ENCODE data around the gene COL16A1.
"Not testable (repeated sequence)": the region's sequence is repeated elsewhere in the genome, so short reads cannot be mapped to it uniquely, and the experiment has no call there.

The COL16A1 gene

DNA sequence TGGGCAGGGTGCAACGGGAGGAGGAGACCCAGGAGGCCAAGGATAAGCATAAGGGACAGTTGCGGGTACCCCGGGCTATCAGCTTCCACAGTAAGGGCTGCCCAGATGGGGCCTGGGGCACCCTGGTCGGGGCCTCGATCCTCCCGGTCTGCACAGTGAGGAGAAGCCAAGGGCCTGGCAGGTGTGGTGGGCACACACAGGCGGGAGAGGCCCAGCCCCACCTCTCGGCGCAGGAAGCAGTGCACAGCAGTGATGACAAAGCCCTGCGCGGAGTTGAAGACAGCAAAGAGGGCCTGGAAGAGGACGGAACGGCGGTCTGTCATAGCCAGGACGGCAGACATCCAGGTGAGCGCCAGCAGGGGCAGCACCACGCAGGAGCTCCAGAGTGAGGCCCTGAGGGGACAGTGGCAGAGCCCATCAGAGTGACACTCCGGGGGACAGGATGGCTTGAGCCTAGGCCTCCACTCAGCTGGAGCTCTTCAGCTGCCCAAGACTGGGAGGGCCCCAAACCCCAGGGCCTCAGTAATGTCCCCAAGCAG is 29.0 kb upstream of the COL16A1 start:
- DNase-seq (ENCODE audit: low read depth) = no peak

DNA sequence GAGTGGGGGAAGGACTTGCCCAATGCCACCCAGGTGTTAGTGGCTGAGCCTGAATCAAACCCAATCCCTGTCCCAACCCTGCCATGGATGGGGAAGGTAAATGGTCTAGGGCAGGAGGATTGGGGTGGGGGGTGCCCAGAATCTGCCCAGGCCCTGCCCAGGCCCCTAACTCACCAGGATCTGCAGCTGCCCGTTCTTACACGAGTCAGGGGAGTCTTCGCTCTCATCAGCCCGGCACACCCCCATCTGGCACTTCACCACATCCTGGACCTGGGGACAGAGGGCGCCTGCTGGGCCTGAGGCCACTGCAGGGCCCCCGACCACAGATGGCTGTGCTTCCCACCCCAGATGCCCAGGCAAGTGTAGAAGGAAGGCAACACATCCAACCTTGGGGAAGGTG is 28.5 kb upstream of the COL16A1 start:
- no peak for DNase-seq (ENCODE audit: low read depth)

DNA sequence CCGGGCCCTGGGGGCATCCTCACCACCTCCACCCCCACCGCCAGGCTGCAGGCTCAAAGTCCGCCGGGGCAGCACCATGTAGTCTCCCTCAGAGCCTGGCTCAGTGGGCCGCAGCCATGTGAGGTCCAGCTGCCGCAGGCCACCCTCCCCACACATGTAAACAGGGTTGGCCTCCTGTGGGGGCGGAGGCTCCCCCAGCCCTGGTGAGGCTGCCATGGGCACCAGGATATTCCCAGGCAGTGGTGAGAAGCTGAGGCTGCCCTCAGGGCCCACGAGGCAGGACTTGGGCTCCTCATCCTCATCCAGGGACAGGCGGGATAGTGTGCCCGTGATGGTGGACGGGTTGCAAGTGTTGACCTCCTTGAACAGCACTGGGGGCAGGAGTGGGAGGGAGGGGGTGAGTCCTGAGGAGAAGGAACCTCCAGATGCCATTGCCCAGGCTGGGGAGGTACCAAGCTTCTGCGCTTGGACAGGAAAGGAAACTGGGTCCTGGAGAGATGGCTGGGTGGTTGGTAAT is 27.3 kb upstream of the COL16A1 start:
- no peak for DNase-seq (ENCODE audit: low read depth)

DNA sequence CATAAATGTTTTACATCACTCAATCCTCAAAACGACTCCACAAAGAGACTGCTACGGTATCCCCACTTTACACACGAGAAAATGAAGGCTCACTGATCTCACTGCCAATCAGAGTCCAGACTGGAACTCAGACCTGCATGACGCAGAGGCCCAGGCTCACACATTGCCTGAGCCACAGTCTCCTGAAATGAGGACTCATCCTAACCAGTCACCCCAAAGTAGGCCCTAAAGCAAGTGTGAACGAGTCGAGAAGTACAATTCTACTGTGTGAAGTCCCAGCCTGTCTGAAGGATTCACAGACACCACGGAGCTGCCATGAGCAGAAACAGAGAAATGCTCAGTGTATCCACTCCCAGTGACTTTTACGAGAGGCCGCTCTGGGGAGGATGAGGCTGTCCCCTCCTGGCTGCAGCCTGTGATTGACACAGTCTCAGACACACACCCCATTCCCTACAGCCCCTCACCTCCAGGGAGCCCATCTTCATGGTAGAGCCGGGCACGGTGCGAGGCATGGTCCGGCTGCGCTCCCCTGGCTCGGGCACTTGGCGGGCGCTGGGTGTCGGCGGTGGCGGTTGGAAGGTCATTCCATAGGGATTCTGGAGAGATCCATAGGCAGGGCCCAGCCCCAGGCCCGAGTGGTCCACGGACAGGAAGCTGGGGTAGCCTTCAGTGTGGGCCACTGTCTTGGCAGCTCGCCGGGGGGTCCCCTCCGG is 26.7 kb upstream of the COL16A1 start:
- DNase-seq (ENCODE audit: low read depth) = no peak

DNA sequence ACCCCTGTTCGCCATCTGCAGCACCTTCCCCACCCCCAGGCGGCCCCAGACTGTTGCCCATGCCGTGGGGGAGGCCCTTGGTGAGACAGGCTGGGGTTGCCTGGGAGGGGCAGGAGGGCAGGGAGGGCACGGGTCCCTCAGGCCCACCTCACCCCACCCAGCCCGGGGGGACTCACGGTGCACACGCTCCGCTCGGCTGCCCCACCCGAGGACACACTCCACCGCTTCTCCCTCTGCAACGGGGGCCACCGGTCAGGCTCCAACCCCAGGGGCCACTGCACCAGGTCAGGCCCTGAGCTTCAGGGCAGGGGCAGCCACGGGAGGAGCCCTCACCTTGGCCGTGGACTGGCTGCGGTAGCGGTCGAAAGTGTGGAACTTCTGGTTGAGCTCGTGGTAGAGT is 24.0 kb upstream of the COL16A1 start:
- no peak for DNase-seq (ENCODE audit: low read depth)

DNA sequence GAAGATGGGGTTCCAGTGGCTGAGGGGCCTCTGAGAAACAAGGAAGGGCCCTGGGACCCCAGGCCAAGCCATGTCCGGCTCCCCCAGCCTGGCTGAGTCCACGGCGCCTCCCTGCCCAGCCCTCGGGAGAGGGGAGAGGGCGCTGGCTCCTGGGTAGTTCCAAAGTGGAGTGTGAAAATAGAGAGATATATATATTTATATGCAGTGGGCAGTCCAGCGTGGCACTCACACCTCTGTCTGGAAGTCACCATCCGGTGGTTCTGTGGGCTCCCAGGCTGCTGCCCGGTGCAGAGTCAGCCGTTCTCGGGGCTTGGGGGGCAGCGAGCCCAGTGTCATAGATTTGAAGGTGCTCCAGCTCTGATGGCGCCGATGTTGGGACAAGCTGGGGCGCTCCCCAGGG is 23.4 kb upstream of the COL16A1 start:
- DNase-seq (ENCODE audit: low read depth) = no peak

DNA sequence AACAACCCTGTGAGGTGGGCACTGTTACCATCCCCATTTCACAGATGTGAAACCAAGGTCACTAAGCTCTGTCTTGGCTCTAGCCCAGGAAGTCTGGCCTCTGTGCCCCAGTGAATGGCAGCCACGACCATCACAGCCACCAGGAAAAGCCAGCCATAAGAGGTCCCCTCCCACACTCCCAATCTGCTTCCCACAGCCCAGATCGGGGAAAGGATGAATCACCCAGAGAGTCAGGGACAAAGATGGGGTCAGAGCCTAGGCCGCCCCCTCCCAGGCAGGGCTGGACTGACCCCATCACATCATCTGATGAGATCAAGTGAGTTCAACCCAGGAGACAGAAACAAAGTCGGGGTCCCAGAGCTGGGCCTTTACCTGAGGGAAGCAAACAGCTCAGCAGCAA is 22.9 kb upstream of the COL16A1 start:
- DNase-seq (ENCODE audit: low read depth) = no peak

DNA sequence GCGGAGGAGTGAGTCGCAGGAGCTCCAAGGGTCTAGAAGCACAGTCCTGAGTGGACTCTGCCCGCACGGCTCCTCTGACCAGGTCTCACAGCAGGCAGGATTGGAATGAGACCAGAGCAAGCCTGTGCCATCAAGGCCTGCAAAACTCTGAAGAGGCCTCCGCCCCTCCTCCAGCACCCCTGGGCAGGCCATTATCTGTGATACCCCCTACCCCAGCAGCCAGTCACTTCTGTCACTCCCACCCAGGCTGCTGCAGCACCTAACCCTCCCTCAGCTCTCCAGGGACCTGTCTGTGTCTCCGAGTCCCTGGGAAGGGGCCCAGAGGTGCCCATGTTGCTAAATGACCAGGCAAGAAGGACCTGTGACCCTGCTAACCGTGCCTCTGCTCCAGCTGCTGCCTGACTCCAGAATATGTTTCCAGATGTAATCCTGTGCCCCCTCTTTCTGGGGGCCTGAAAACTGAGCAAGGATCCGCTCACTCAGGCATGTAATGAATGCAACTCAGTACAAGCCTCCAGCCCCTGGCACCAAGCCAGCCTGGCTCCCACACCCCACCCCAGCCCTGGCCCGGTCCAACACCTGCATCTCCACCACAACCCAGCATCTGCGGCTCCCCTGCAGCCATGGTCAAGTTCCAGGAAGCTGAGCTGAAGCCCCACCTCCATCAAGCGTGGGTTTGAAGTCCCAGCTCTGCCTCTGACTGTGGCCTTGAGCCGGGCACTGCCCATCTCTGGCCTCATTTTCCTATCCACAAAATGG is 22.1 kb upstream of the COL16A1 start:
- no peak for DNase-seq (ENCODE audit: low read depth)

DNA sequence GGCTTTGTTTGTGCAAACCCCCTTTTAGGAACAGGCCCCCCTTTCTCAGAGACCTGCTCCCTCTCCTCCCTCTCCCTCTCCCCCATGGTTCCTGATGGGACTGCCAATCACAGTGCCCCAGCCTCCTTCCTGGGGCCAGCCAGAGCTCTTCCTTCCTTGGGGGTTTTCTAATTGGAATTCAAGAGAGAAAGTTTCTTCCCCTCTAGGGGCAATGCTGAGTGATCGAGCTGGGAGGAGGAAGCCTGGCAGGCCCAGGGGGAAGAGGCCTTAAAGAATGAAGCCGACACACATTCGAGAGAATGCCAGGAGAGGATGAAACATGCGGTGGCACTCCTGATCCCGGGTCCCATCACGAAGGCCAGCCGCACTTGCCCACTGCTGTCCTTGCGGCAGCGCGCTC is 21.3 kb upstream of the COL16A1 start:
- no peak for DNase-seq (ENCODE audit: low read depth)

DNA sequence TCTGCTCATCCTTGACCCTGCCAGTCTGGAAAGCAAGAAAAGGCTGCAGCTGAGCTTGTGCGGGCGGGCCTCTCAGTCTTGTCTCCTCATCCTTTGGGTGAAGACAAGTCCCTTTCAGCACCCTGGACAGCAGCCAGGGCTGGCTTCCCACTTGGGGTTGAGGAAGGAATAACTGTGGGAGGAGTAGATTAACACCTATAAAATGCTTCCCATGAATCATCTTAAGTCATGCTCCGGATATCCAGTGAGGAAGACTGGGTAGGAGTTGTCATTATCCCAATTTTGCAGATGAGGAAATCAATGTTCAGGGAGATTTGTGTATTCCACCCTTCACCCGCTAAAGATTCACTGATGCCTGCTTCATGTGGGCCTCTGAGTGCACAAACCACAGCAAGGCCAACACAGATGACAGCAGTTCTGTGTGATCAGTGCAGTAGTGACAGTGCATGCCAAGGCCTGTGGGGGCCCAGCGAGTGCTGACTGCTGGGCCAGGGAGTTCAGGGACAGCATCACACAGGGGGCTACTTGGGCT is 20.1 kb upstream of the COL16A1 start:
- peak; percentile 57 for DNase-seq (ENCODE audit: low read depth)

DNA sequence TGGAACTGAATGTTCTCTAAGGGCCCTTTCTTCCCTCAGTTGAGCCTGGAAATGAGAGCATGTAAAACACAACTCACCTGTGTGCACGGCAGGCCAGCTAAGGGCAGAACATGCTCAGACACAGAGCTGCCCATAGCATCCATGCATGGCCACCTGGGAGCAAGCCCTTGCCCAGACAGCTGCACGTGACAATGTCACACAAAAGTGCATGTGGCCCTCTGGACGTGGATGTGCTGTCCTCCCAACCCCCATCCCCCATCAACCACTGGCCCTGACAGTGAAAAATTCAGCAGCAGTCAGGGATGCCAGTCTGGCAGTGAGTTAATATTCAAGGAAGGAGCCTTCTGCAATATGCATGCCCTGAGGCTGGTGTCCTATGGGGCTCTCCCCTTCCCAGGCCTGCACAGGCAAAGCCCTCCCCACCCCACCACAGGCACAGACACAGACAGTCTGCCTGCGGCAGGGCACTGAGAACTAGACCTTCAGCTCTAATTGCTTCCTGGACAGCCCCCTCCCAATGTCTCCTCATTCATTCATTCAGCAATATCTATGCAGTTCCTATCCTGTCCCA is 14.6 kb upstream of the COL16A1 start:
- no peak for DNase-seq (ENCODE audit: low read depth)

DNA sequence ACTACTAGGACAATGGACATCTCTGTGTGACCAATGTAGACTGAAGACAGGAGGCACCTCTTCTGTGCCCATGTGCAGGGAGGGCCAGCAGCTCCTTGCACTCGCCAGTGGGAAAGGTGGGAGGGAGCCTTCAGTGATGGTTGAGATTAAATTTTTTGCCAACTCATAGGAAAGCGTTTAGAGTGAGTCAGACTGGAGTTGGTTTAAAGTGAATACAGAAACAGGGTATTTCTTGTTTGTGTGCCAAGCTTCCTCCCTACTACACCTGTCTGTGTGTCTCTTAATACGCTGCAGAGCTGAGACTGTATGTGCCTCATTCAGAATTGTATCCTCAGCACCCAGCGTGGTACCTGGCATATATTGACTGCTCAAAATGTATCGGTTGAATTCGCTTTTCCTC is 13.5 kb upstream of the COL16A1 start:
- no peak for DNase-seq (ENCODE audit: low read depth)

DNA sequence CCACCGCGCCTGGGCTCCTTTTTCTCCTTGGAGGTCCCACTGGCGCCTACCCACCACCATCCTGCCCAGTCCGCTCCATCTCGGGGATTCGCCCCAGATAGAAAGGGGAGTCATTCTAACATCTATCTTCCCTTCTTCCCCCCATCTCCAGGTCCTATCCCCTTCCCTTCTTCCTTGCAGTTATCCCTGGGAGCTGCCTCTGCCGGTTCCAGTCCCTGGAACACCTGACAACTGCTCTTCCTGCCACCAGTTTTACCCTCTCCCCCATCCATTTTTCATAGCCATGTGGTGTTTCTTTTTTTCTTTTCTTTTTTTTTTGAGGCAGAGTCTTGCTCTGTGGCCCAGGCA is 12.0 kb upstream of the COL16A1 start:
- DNase-seq (ENCODE audit: low read depth) = no peak

DNA sequence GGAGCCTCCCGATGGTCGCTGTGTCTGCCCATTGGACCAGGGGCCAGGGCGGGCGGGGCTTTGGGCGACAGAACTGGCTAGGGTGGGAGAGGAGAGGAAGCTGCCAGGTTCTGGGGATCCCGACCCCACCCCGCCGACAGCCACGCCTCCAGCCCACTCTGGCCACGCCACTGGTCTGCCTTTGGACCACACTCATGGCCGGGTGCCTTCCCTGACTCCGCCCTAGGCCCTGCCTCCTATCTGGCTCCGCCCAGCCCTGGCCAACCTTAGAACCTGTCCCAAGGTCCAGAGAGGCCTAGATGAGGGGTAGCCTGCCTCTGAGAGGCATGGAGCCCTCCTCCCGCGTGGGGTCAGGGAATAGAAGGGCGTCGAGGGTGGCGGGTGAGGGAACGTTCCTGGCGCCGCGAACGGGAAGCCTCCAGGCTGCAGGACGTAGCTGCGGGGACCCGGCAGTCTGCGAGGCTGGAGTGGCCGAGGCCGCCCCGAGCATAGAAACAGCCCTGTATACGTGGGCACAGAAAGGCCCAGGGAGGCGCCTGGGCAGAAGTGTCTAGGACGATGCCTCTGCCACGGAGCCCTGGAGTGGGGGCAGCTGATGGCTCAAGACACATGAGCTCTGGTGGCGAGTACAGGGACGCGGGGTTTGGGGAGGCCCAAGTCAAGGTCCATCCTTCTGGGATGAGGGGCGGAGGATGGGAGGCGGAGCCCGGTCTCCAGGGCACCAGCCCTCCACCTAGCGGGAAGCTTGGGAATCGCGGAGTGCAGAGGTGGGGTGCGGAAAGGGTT is 11.5 kb upstream of the COL16A1 start:
- peak; percentile 95 for DNase-seq (ENCODE audit: low read depth)

DNA sequence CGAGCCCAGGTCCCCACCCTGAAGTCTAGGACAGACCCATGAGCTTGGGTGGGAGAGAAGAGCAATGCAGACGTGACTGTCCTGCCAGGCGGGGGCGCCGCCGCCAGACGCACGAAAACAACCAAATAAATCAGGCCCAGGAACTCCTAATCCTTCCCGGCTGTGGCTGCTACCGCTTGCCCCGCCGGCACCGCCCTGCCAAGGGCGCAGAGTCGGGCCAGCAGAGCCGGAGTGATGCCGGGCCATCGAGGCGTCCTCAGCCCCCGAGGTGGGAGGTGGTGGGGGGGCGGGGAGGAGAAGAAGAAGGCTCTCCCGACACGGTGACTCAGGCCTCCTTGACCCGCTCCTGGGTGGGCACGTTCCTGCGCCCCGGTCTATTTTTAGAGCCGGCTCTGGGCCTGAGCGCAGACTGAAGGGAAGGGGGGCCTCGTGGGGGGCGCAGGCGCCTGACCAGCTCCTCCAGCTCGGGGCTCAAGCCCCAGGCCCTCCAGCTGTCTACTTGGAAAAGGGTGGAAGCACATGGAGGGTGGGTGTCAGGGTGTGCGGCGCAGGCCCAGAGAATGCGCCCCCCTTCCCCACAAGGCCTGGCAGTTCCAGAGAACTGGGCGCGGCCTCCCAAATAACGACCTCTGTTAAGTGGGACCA is 10.7 kb upstream of the COL16A1 start:
- peak; percentile 78 for DNase-seq (ENCODE audit: low read depth)

DNA sequence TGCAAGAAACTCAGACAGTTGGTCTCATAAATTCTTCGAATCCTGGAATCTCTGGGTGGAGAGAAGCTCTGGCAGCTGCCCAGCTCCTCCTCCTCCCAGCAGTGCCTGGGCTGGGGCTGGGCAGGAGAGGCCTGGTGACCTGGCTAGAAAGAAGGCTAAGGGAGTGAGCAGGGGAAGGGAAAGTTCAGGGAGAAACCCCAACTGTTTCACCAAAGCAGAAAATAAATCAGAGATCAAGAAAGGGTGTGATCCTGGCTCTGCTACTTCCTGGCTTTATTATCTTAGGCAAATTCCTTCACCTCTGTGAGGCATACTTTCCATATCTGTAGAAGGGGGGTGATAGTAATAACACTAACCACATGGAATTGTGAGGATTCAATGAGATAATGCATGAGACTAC is 8.8 kb upstream of the COL16A1 start:
- peak; percentile 92 for DNase-seq (ENCODE audit: low read depth)

DNA sequence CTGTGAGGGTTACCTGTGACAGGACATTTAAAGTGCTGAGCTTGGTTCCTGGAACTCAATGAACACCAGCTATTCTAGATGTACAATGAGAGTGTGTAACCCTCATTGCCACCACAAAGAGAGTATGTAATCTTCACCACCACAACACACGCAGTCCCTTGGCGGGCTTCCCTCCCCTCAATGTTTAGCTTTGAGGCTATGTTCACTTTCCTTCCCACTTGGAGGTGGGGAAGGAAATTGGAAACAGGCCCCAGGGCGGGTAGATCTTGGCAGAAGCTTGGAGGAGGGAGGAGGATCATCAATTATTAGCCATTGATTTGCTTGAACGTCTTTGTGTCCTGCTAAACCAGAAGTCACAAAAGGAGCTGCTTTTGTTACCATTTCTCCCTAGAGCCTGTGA is 8.3 kb upstream of the COL16A1 start:
- DNase-seq (ENCODE audit: low read depth) = peak; percentile 52

DNA sequence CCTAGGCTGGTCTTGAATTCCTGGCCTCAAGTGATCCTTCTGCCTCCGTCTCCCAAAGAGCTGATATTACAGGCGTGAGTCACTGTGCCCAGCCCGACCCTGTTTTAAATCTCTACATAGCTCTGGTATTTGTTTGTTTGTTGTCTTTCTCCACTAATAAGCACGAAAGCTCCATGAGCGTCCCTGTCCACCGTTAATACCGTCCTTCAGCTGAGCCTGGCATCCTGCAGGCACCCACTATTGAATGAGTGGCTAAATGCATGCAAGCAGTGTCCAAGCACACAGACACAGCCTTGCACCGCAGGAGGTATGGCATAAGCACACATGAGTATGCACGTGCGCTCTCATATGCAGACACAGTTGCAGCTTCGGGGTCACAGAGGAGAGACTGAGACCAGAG is 4.5 kb upstream of the COL16A1 start:
- DNase-seq (ENCODE audit: low read depth) = peak; percentile 50

DNA sequence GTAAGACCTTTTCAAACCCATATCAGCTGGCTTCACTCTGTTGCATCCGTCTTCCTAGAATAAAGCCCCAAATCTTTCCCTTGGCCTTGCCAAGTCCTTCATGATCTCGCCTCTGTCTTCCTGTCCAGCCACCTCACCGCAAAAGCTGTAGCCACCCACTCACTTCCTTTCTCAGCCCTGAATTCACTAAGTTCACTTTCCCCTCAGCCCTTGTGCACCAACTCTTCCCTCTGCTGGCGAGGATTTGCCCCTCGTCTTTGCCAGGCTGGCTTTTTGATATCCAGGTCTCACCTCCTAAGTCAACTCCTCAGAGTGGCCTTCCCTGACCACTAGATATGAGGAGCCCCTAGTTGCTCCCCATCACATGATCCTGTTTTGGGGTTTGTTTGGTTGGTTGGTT is 3.9 kb upstream of the COL16A1 start:
- DNase-seq (ENCODE audit: low read depth) = peak; percentile 89

DNA sequence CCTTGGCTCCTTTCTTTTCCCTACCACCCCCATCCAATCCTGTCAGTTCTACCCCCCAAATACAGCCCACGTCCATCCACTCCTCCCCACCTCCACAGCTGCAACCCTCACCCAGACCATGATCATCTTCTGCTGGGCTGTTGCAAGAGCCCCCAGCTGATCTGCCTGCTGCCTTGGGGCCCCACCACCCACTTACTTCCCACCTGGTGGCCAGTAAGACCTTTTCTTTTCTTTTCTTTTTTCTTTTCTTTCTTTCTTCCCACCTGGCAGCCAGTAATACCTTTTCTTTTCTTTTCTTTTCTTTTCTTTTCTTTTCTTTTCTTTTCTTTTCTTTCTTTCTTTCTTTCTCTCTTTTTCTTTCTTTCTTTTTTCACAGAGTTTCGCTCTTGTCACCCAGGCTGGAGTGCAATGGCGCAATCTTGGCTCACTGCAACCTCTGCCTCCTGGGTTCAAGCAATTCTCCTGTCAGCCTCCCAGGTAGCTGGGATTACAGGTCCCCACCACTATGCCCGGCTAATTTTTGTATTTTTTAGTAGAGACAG is 3.3 kb upstream of the COL16A1 start:
- DNase-seq (ENCODE audit: low read depth) = not testable (repeated sequence)

DNA sequence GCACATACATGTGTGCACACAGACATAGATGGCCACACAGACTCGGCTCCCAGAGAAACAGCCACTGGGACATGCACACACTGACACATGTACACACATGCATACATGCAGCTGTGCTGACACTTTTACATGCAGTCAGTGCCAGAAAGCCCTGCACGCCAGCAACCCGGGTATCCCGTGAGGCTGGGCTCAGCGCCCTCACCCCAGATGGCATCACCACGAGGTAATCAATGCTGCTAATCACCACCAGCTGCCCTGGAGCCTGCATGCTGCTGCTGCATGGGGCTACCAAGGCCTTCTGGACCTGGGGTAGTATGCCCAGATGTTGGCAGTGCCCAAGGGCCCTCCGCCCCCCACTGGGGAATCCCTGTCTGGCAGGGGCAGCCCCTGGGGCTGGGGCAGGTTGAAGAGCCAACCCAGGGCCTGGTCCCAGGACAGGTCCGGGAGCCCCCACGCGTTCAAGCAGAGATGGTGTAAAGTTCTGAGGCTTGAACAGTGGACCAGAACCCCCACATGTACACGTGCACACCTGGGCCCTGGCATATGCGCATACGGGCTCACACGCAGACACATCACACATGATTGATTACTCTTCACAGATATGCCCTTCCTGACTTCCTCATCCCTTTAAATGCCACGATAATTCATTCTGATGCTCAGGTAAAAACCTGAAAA is 2.7 kb upstream of the COL16A1 start:
- DNase-seq (ENCODE audit: low read depth) = no peak

Measured in iris pigment epithelial cell (primary cell).